HepG2 (cell line): ENCODE data around the gene EIF2AK2. TPM values are rescaled to one million over a fixed set of nuclear protein-coding genes. Genes with fewer than 3 reads are reported as not detected.

ENCODE experiments used
- ATAC-seq: fragments of 200-7000 bp; cut with Tn5 transposase; 3 replicates; pipeline ENCODE4 v1.9.1; 2020; ENCODE audit warnings: mild to moderate bottlenecking, moderate library complexity
- BruUV-seq: library from RNA; stranded (reverse); fragments of 400-500 nt; replicated peaks from 2 replicates; lab custom pipeline; 2021; lab: Mats Ljungman, UMichigan
- CTCF ChIA-PET: fragments of 300-600 bp; formaldehyde crosslinking; extraction: SDS; loops from one replicate; lab custom pipeline; 2021; ENCODE audit warnings: low total read pairs, inconsistent platforms, low intra/inter-chr PET ratio; lab: Yijun Ruan, JAX
- POLR2A ChIA-PET: fragments of 350-600 bp; sonication (Branson Sonifier 250); formaldehyde crosslinking; loops from one replicate; lab custom pipeline; 2020; ENCODE audit warnings: antibody characterized with exemption, inconsistent platforms; lab: Yijun Ruan, JAX
- DNase-seq: peaks from one replicate; pipeline ENCODE4 v3.0.0-alpha.2; 2015; ENCODE audit warnings: low spot score
- FAIRE-seq: peaks from 3 replicates; lab custom pipeline; 2011; peaks lifted over from hg19 to GRCh38; lab: Jason Lieb, UNC
- H2AFZ ChIP-seq: one replicate; pipeline ENCODE4 v1.6.1; 2011; ENCODE audit warnings: low read length, inconsistent platforms
- H3K27ac ChIP-seq: fragments of 300-600 bp; 3 replicates; pipeline ENCODE4 v1.8.0; 2011; ENCODE audit warnings: mixed run types, mild to moderate bottlenecking, mixed read lengths, low read length, inconsistent platforms; ENCODE audit not compliant: insufficient read depth; ENCODE audit errors: extremely low read length
- H3K27me3 ChIP-seq, 2 experiments: fragments of 200-600 bp in 1 of 2; 2 replicates in 1 of 2; 3 replicates in 1 of 2; pipeline versions ENCODE4 v1.6.0 to v1.8.0; 2011; ENCODE audit warnings: low read length in 2 of 2, mild to moderate bottlenecking in 2 of 2, moderate library complexity in 2 of 2, inconsistent platforms in 1 of 2; ENCODE audit not compliant: insufficient read depth in 2 of 2, control insufficient read depth in 1 of 2
- H3K36me3 ChIP-seq, 2 experiments: fragments of 200-600 bp in 1 of 2; replicated peaks in 1 of 2; 2 replicates in 1 of 2; 3 replicates in 1 of 2; pipeline versions ENCODE4 v1.5.1 to v1.8.0; 2011; ENCODE audit warnings: low read length in 2 of 2, inconsistent platforms in 1 of 2; ENCODE audit not compliant: insufficient read depth in 2 of 2, control insufficient read depth in 1 of 2
- H3K4me1 ChIP-seq: 2 replicates; pipeline ENCODE4 v1.5.1; 2012; ENCODE audit warnings: low read length, inconsistent platforms; ENCODE audit not compliant: insufficient read depth
- H3K4me2 ChIP-seq: 2 replicates; pipeline ENCODE4 v1.6.0; 2011; ENCODE audit warnings: low read depth, low read length, inconsistent platforms
- H3K4me3 ChIP-seq, 3 experiments: fragments of 200-600 bp in 1 of 3; sonication (generic), shearing (Covaris generic) in 1 of 3; replicated peaks in 1 of 3; 2 replicates each; pipeline ENCODE4 v1.5.1; 2011 to 2016; ENCODE audit warnings: low read length in 3 of 3, inconsistent platforms in 2 of 3, low read depth in 2 of 3, mild to moderate bottlenecking in 2 of 3, control low read depth in 1 of 3, mixed read lengths in 1 of 3; ENCODE audit not compliant: insufficient read depth in 1 of 3
- H3K79me2 ChIP-seq: one replicate; pipeline ENCODE4 v1.6.1; 2011; ENCODE audit warnings: low read length, inconsistent platforms; ENCODE audit not compliant: insufficient read depth
- H3K9ac ChIP-seq: 2 replicates; pipeline ENCODE4 v1.6.0; 2011; ENCODE audit warnings: mild to moderate bottlenecking, low read depth, low read length, inconsistent platforms; ENCODE audit not compliant: insufficient read depth
- H3K9me3 ChIP-seq: 2 replicates; pipeline ENCODE4 v1.5.1; 2012; ENCODE audit warnings: mild to moderate bottlenecking, low read length
- H4K20me1 ChIP-seq: 2 replicates; pipeline ENCODE4 v1.6.0; 2011; ENCODE audit warnings: inconsistent platforms, mild to moderate bottlenecking, low read length, moderate library complexity; ENCODE audit not compliant: insufficient read depth
- ADNP ChIP-seq: sonication (generic); formaldehyde crosslinking; IDR thresholded peaks from 2 replicates; pipeline ENCODE4 v1.4.0; 2020; ENCODE audit warnings: missing genetic modification reagents
- EED ChIP-seq: sonication (generic); formaldehyde crosslinking; IDR thresholded peaks from 2 replicates; pipeline ENCODE4 v1.5.0; 2020; ENCODE audit warnings: mild to moderate bottlenecking, missing genetic modification reagents
- KAT7 ChIP-seq: IDR thresholded peaks from 2 replicates; pipeline ENCODE4 v1.6.1; 2018; ENCODE audit warnings: borderline replicate concordance, missing compliant biosample characterization
- MAFF ChIP-seq: IDR thresholded peaks from 2 replicates; pipeline ENCODE4 v1.6.1; 2011; ENCODE audit warnings: low read depth, low read length, improper control_type of control experiment
- MAFK ChIP-seq, 2 experiments: IDR thresholded peaks in 1 of 2; conservative IDR thresholded peaks in 1 of 2; 2 replicates each; pipeline ENCODE4 v1.6.1; 2011; ENCODE audit warnings: improper control_type of control experiment in 2 of 2, low read length in 2 of 2
- MZF1 ChIP-seq: sonication (generic); formaldehyde crosslinking; IDR thresholded peaks from 2 replicates; pipeline ENCODE4 v1.8.1; 2023; ENCODE audit warnings: mild to moderate bottlenecking, missing genetic modification reagents, borderline replicate concordance
- SNAPC5 ChIP-seq: sonication (generic); formaldehyde crosslinking; IDR thresholded peaks from 2 replicates; pipeline ENCODE4 v1.8.1; 2023; ENCODE audit warnings: mild to moderate bottlenecking, missing genetic modification reagents, borderline replicate concordance
- ZNF12 ChIP-seq: sonication (generic); formaldehyde crosslinking; IDR thresholded peaks from 2 replicates; pipeline ENCODE4 v1.5.0; 2020; ENCODE audit warnings: missing genetic modification reagents
- ZNF224 ChIP-seq: sonication (generic); formaldehyde crosslinking; IDR thresholded peaks from 2 replicates; pipeline ENCODE4 v1.5.0; 2020; ENCODE audit warnings: mild to moderate bottlenecking, missing genetic modification reagents
- ZNF552 ChIP-seq: sonication (generic); formaldehyde crosslinking; IDR thresholded peaks from 2 replicates; pipeline ENCODE4 v1.9.0; 2022; ENCODE audit warnings: missing genetic modification reagents, mild to moderate bottlenecking, borderline replicate concordance
- ZNF761 ChIP-seq: sonication (generic); formaldehyde crosslinking; conservative IDR thresholded peaks from 2 replicates; pipeline ENCODE4 v1.4.0; 2020; ENCODE audit warnings: mild to moderate bottlenecking, missing genetic modification reagents
- ZNF850 ChIP-seq: sonication (generic); formaldehyde crosslinking; conservative IDR thresholded peaks from 2 replicates; pipeline ENCODE4 v1.9.0; 2021; ENCODE audit warnings: mild to moderate bottlenecking, missing genetic modification reagents
- WGBS: methylation state at CpG from one replicate; pipeline ENCODE4 v1.1.6; 2017; ENCODE audit warnings: low lambda C conversion rate; 5-methylcytosine and 5-hydroxymethylcytosine counted together
- in situ Hi-C: cut with HindIII; loops from 2 replicates; pipeline ENCODE4 v1.10.0; 2017; ENCODE audit warnings: low pct_unique_long_range_greater_than_20kb; ENCODE audit not compliant: extremely low pct_ligation_motif_present
- intact Hi-C: fragments of 100-400 bp; cut with micrococcal nuclease; formaldehyde crosslinking; loops from one replicate; pipeline ENCODE4 v1.10.0; 2022; ENCODE audit not compliant: unreplicated experiment
- polyA plus RNA-seq, 8 experiments: library from polyadenylated mRNA; depleted of rRNA in 3 of 8; stranded (reverse) in 7 of 8; unstranded in 1 of 8; fragments of >200 nt; fragmentation: Illumina TruSeq in 4 of 8; extraction: Trizol in 4 of 8; gene quantifications; 2 replicates each; pipeline versions ENCODE4 v1.2.1 to v1.2.3, GENCODE V29; 2011 to 2016; ENCODE audit warnings: low read depth in 4 of 8, missing spikeins in 1 of 8, mixed read lengths in 1 of 8; ENCODE audit not compliant: insufficient read depth in 1 of 8
- total RNA-seq, 5 experiments: library from RNA; depleted of rRNA; stranded (reverse); fragments of >200 nt; fragmentation: Illumina TruSeq; extraction: Trizol; gene quantifications; 2 replicates each; pipeline ENCODE4 v1.2.3, GENCODE V29; 2016; ENCODE audit warnings: low read depth in 1 of 5

The EIF2AK2 gene
- total and polyA plus RNA-seq, 2 of the 13 experiments (the other 11 are each of a cell fraction or from before 2014, with no cell fraction given), result 10.2 to 26.1 TPM

DNA sequence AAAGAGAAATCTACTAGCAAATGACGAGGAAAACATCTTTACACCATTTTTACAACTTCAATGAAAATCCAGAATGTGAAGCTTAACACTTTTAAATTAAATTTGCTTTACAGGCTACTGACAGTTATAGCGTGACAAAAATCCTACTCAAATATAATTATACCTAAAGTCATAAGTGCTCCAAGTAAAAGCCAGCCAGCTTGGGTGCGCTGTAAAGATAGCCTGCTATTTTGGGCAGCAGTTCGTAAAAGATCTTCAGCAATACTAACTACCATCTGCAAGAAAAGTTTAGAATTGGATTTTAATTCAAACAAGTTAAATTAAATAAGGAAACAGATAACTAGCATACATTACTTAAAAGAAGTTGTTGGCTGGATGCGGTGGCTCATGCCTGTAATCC is 95.0 kb downstream of the EIF2AK2 start:
- Histone ChIP-seq H3K9me3 (no peaks in the 10 kb centered on the region), H3K4me3 (no peak overlapping the region), H3K27ac (no peak overlapping the region), H3K27me3 (no peaks in the 10 kb centered on the region), H3K36me3 (peaks cover 11 to 45% of the 10 kb centered on the region in 2 experiments), H3K4me2 (no peak overlapping the region), H4K20me1 (no peaks in the 10 kb centered on the region), H3K9ac (no peak overlapping the region), H2AFZ (no peak overlapping the region), H3K4me1 (no peaks in the 10 kb centered on the region), H3K79me2 (no peaks in the 10 kb centered on the region)
- ChIA-PET CTCF (no interaction called here), POLR2A (no interaction called here)
- in situ Hi-C loops, result no loop called here
- no peak for ATAC-seq
- no TSS peak for BruUV-seq
- WGBS, result 99% methylated on average over 5 of the region's 5 CpGs
- DNase-seq, result no peak
- FAIRE-seq, result no peak
- intact Hi-C loops, result no loop called here
- TF ChIP-seq ZNF224 (CRISPR knock-in tag) (no peak), MZF1 (CRISPR knock-in tag) (no peak), ZNF12 (CRISPR knock-in tag) (no peak), SNAPC5 (CRISPR knock-in tag) (no peak), KAT7 (no peak), ZNF850 (CRISPR knock-in tag) (no peak), ADNP (no peak), ZNF552 (CRISPR knock-in tag) (no peak), EED (CRISPR knock-in tag) (no peak)

- no peaks in the 10 kb centered on the region for H3K79me2 ChIP-seq
- H3K4me3 ChIP-seq, result no peak overlapping the region
- POLR2A ChIA-PET, result no interaction called here
- H3K9me3 ChIP-seq, result no peaks in the 10 kb centered on the region
- TF ChIP-seq MAFF (peak; percentile 69), MAFK (conservative IDR thresholded peaks at IDR 0.05 in 1 of 2, IDR thresholded peaks at IDR 0.05 in 1 of 2; ENCODE audit: low read length in 2 of 2) (peak; percentile 73 to 86), ZNF761 (CRISPR knock-in tag) (no peak)
- no peak overlapping the region for H3K4me2 ChIP-seq
- no peak overlapping the region for H3K9ac ChIP-seq
- BruUV-seq, result no TSS peak
- no peak overlapping the region for H3K27ac ChIP-seq
- intact Hi-C loops (no loop called here), in situ Hi-C loops (no loop called here)
- no peak overlapping the region for H2AFZ ChIP-seq
- H3K27me3 ChIP-seq, result no peaks in the 10 kb centered on the region
- no peaks in the 10 kb centered on the region for H3K4me1 ChIP-seq
- H3K36me3 ChIP-seq, result peaks cover 11 to 52% of the 10 kb centered on the region in 2 experiments
- no peak for DNase-seq
- ATAC-seq, result no peak
- CTCF ChIA-PET, result no interaction called here
- no peaks in the 10 kb centered on the region for H4K20me1 ChIP-seq
- no peak for FAIRE-seq
These were observed 95.6 kb downstream of the EIF2AK2 start for GRCh38 chr2:37061013-37061711.
